Lung (tissue), 12 donors: ENCODE data around the gene DDX3Y. TPM values are rescaled to one million over a fixed set of nuclear protein-coding genes. Genes with fewer than 3 reads are reported as not detected.

ENCODE experiments used
- ATAC-seq: fragments of 200-7000 bp; cut with Tn5 transposase; one replicate; pipeline ENCODE4 v1.9.1; 2020; ENCODE audit warnings: moderate number of reproducible peaks; ENCODE audit not compliant: insufficient read depth, low FRiP score
- DNase-seq, 3 donors: peaks; one replicate each; pipeline ENCODE4 v3.0.0-alpha.2; 2013 to 2017
- H3K27ac ChIP-seq, 2 donors: one replicate each; pipeline ENCODE4 v1.5.1; 2013; ENCODE audit warnings: mild to moderate bottlenecking in 2 of 2, moderate library complexity in 2 of 2, control low read depth in 1 of 2, inconsistent platforms in 1 of 2, low read depth in 1 of 2, low read length in 1 of 2
- H3K27me3 ChIP-seq, 3 donors: one replicate each; pipeline ENCODE4 v1.5.1; 2013; ENCODE audit warnings: low read length in 2 of 3; ENCODE audit not compliant: control insufficient read depth in 3 of 3, insufficient read depth in 3 of 3
- H3K36me3 ChIP-seq, 4 donors: one replicate each; pipeline ENCODE4 v1.5.1; 2013; ENCODE audit warnings: low read length in 4 of 4, mild to moderate bottlenecking in 1 of 4, moderate library complexity in 1 of 4; ENCODE audit not compliant: control insufficient read depth in 4 of 4, insufficient read depth in 4 of 4
- H3K4me1 ChIP-seq, 5 donors: one replicate each; pipeline ENCODE4 v1.5.1; 2013; ENCODE audit warnings: low read length in 5 of 5, mild to moderate bottlenecking in 2 of 5, moderate library complexity in 1 of 5; ENCODE audit not compliant: control insufficient read depth in 5 of 5, insufficient read depth in 5 of 5
- H3K4me3 ChIP-seq: one replicate; pipeline ENCODE4 v1.5.1; 2013; ENCODE audit warnings: mild to moderate bottlenecking, control low read depth, moderate library complexity
- H3K9ac ChIP-seq, 2 donors: one replicate each; pipeline ENCODE4 v1.5.1; 2013; ENCODE audit warnings: low read length in 2 of 2, control low read depth in 1 of 2; ENCODE audit not compliant: insufficient read depth in 1 of 2
- H3K9me3 ChIP-seq, 4 donors: one replicate each; pipeline ENCODE4 v1.5.1; 2013; ENCODE audit warnings: low read length in 3 of 4, mild to moderate bottlenecking in 1 of 4, moderate library complexity in 1 of 4; ENCODE audit not compliant: control insufficient read depth in 4 of 4, insufficient read depth in 3 of 4
- CTCF ChIP-seq: IDR thresholded peaks from 2 replicates; pipeline ENCODE4 v1.5.1; 2012; ENCODE audit warnings: mild to moderate bottlenecking; ENCODE audit errors: control extremely low read depth, extremely low read depth
- WGBS, 2 donors: extraction: QIAGEN DNeasy Blood & Tissue Kit; methylation state at CpG; one replicate each; pipeline ENCODE4 v1.1.7; 2013; 5-methylcytosine and 5-hydroxymethylcytosine counted together
- polyA plus RNA-seq, 2 donors: library from polyadenylated mRNA; stranded (reverse); fragments of 200-250 nt; gene quantifications; one replicate each; pipeline ENCODE4 v1.2.1, GENCODE V29; 2013
- total RNA-seq, 2 donors: library from RNA; depleted of rRNA in 1 of 2; stranded (reverse); fragments of >200 nt in 1 of 2; gene quantifications; one replicate each; pipeline ENCODE4 v1.2.1, GENCODE V29; 2014 to 2021
- donor health status: control.
- donor health status: control.
- donor health status: Bipolar disorder and iron deficiency.
- donor health status: healthy.
- donor health status: DM: yes; HTN: yes; CAD: no.

Gene DDX3Y
- total and polyA plus RNA-seq, 4 donors, result 0.40 to 33.3 TPM; not detected in 2

GRCh38 chrY:12896973-12897372, 7.7 kb upstream of the DDX3Y start:
- TF ChIP-seq CTCF, result no peak
- H3K9ac ChIP-seq, result no peak overlapping the region
- no peaks in the 10 kb centered on the region for H3K27me3 ChIP-seq
- H3K9me3 ChIP-seq, result no peaks in the 10 kb centered on the region
- H3K36me3 ChIP-seq, result no peaks in the 10 kb centered on the region
- H3K4me1 ChIP-seq, result no peaks in the 10 kb centered on the region
- H3K4me3 ChIP-seq, result no peak overlapping the region
- DNase-seq, result no peak
- no peak for ATAC-seq
- no peak overlapping the region for H3K27ac ChIP-seq

- DNase-seq (peak in 1 of 3 donors; percentile 8), ATAC-seq (no peak)
These were observed 6.1 kb upstream of the DDX3Y start for GRCh38 chrY:12898604-12899003.

GRCh38 chrY:12905517-12905872, 827 bp downstream of the DDX3Y start:
- Histone ChIP-seq H3K4me1 (peaks cover 0 to 3% (median 0%) of the 10 kb centered on the region in 5 donors), H3K4me3 (no peak overlapping the region), H3K9me3 (no peaks in the 10 kb centered on the region), H3K27ac (peak overlapping the region in 1 of 2 donors; percentile 81), H3K36me3 (no peaks in the 10 kb centered on the region), H3K9ac (no peak overlapping the region), H3K27me3 (no peaks in the 10 kb centered on the region)
- WGBS, 2 donors, result 0% methylated on average over 19 of the region's 19 CpGs; no CpG with 5 or more reads in 1 of the 2 donors
- no peak for TF ChIP-seq CTCF
- no peak for ATAC-seq
- DNase-seq, result no peak

More at GRCh38 chrY:12898604-12899003, 6.1 kb upstream of the DDX3Y start:
- TF ChIP-seq CTCF, result no peak
- H3K4me3 ChIP-seq, result no peak overlapping the region
- WGBS, 2 donors, result 21% methylated on average over 2 of the region's 2 CpGs; no CpG with 5 or more reads in 1 of the 2 donors
- no peaks in the 10 kb centered on the region for H3K9me3 ChIP-seq
- no peaks in the 10 kb centered on the region for H3K27me3 ChIP-seq
- no peak overlapping the region for H3K9ac ChIP-seq
- H3K4me1 ChIP-seq, result no peaks in the 10 kb centered on the region
- no peaks in the 10 kb centered on the region for H3K36me3 ChIP-seq
- H3K27ac ChIP-seq, result no peak overlapping the region

GRCh38 chrY:12905895-12906294, 1.2 kb downstream of the DDX3Y start:
- Histone ChIP-seq H3K36me3 (no peaks in the 10 kb centered on the region), H3K27ac (peak overlapping the region in 1 of 2 donors; percentile 81), H3K4me1 (peaks cover 0 to 3% (median 0%) of the 10 kb centered on the region in 5 donors), H3K4me3 (no peak overlapping the region), H3K27me3 (no peaks in the 10 kb centered on the region), H3K9ac (no peak overlapping the region), H3K9me3 (no peaks in the 10 kb centered on the region)
- 1% methylated on average over 15 of the region's 15 CpGs; no CpG with 5 or more reads in 1 of the 2 donors for WGBS, 2 donors
- ATAC-seq (no peak), DNase-seq (peak in 1 of 3 donors; percentile 57)
- TF ChIP-seq CTCF, result no peak
